T1000 (cell line): ENCODE results near the gene SPART.
"Not testable (repeated sequence)": the region's sequence is repeated elsewhere in the genome, so short reads cannot be mapped to it uniquely, and the experiment has no call there.

Experiments used
- DNase-seq: peaks from one replicate; lab custom pipeline; 2025; ENCODE audit warnings: mixed read lengths; lab: John Stamatoyannopoulos, UW

SPART gene

DNA sequence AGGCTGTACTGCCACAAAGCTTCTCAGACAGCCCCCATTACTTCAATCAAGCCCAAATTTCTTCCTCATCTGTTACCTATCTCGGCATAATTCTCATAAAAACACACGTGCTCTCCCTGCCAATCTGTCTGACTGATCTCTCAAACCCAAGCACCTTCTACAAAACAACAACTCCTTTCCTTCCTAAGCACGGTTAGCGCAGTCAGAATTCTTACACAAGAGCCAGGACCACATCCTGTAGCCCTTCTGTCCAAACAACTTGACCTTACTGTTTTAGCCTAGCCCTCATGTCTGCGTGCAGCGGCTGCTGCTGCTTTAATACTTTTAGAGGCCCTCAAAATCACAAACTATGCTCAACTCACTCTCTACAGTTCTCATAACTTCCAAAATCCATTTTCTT lies 26.4 kb downstream of the SPART start:
- DNase-seq: not testable (repeated sequence)

DNA sequence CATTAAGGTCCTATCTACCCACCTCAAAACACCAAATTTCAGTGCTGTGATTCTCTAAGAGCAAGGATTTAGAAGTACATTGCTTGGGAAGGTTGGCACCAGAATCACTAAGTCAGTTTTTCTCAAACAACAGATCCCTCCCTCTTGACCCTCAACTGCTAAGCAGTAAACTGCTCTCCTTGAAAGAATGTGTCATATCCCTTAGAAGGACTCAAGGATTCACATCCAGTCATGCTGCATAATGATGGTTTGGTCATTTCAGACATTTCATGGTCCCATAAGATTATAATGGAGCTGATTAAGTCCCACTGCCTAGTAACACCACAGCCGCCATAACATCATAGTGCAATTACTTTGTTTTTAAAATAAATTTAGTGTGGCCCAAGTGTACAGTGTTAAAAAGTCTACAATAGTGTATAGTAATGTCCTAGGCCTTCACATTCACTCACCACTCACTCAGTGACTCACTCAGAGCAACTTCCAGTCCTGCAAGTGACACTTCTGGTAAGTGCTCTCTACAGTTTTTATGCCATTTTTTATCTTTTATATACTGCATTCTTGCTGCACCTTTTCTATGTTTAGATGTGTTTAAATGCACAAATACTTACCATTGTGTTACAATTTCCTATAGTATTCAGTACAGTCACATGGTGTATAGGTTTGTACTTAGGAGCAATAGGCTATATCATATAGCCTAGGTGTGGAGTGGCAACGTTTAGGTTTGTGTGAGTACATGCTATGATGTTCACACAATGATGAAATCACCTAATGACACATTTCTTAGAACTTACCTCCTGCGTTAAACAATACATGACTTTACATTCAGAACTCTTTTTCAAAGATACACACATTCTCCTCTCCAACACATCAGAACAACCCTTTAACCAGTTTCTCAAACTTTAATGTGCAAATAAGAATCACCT lies 32.9 kb downstream of the SPART start:
- no peak for DNase-seq

DNA sequence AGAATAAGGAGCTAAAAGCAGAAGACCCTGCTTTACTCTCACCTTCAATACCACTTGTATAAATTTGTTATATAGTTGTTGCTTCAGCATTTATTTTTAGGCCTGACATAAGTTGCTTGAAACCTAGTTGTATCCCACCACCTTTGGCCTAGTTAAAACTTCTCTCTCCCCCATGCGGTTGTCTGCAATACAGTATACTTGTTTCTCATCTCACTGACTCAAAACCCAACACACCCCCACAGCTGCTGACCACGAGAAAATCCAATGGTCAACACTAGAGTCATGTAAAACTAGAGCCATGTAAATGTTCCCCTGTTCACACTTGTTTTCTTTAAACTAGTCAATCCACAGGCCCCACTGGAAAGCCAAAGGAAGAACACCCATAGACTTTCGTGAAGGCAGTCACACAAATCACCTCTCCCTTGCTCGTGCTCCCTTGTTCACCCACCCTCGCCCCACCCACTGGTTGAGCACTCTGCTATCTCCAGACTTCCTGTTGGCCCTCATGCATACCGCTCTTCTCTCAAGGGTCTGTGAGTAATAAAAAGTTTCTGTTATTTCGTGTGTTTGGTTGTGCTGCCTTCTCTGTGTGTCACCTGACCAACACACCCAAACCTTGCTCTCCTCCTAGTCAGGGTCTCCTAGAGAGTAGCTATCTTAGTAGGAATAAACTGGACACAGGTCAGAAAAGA lies 35.6 kb downstream of the SPART start:
- DNase-seq: no peak

DNA sequence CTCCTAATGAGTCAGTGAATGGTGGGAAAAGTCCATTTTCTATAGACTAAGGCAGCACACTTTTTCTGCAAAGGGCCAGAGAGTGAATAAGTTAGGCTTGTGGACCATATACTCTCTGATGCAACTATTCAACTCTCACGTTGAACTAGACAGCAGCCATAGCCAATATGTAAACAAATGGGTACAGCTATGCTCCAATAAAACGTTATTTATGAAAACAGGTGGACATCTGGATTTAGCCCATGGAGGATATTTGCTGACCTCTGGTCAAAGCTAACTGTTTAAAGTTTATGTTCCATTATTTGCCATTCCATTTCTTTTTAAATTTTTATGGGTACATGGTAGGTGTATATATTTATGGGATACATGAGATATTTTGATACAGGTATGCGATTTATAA lies 43.9 kb downstream of the SPART start:
- no peak for DNase-seq

DNA sequence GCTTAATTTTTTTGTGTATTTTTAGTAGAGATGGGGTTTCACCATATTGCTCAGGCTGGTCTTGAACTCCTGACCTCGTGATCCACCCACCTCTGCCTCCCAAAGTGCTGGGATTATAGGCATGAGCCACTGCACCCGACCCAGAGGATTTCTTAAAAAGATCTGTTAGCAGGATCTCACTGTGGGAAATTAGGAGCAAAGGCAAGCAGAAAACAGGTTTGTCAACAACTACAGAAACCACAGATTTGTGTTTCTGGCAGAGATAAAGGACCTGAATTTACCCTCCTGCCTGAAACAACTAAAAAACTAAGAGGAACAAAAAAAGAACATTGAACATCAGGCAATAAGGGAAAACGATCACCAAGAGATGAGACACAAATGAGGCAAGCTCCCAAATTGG lies 46.7 kb downstream of the SPART start:
- not testable (repeated sequence) for DNase-seq

DNA sequence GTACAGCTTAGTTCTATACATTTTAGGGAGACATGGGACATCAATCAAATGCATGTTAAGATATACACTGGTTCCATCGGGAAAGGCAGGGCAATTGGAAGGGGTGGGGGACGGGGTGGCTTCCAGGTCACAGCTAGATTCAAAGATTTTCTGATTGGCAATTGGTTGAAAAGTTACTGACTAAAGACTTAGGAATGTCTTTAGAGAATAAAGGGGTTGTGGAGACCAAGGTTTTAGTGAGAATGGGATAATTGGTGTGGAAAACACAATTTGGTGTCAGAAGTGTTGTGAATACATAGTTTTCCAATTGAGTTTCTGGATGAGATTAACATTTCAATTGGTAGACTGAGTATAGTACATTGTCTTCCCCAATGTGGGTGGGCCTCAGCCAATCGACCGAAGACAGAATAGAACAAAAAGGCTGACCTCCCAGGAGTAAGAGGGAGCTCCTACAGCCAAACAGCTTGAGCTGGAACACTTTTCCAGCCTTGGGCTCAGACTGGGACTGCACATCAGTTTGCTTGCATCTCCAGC lies 47.6 kb downstream of the SPART start:
- DNase-seq: no peak

DNA sequence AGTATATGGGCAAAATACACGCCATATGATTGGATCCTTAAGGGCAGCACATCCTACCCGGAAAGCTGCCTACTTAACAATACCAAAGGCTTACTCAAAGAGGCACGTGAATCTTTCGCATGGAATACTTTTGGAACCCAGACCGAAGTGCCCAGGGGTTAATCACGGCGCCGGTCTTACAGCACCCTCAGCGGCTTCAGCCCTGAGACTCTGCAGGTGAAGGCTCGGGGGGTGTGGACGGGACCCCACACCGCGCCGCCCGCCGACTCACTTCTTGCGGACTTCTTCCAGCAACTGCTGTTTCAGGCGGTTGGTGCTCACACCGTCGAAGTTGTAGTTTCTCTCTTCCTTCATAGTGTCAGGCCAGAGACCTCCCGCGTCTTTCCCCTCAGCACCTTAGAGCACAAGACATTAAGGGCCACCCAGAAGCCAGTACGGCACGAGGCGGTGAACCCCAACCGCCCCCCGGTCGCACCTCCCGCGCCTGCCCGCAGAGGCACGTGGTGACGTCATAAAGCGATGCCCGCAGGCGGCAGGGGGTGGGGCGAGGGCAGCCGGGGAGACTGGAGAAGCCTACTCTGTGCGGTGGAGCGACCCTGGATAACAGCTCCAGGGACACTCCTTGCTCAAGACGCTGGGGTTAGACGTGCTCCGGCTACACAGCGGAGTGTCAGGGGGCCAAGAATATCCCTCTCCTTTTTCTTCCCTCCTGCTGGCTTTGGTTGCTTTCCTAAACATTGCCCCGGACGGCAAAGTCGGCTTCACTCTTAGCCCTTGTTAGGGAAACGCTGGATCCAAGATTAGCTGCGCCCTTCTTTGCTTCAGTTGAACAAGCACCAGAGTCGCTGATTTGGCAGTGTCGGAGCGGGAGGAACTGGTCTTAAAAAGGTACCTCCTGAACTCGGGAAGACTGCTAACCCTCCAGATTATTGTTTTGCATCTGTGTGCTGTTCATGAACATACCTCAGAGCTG lies 48.5 kb downstream of the SPART start, which contains the start of gene CCDC169:
CCDC169 (minus strand) TSS at position 449 of the 973 bp plus-strand sequence; CDS start at position 354, 95 bp downstream.
- DNase-seq: peak; percentile 70

DNA sequence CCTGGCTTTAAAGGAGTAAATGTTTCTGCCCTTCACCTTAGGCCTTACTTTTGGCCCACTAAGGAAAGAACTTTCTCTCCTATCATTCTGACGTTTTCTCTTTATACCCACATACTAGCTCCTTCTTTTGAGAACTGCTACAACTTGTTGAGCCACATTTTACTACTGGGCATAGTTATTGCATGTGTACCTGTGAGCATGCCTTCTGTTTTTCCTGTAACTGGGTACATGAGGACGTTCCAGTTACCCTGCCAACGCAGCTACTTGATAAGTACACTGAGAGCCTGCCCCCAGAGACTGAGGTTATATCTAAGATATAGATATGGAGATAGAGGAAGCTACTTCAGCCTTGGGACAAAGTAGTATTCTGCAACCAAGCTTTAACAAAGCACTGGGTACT lies 52.1 kb downstream of the SPART start:
- no peak for DNase-seq

DNA sequence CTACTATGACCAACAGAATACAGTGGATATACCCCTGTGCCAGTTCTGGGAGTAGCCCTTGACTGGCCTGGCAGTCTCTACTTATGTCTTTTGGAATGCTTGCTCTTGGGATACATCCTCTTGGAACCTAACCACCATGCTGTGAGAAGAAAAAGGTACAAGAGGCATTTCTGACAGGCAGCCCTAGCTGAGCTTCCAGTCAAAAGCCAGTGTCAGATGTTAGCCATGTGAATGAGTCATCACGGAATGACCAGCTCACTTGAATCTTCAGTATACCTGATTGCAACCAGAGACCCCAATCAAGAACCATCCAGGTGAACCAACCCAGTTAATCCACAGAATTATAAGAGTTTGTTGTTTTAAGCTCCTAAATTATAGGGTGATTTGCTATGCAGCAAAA lies 52.7 kb downstream of the SPART start:
- no peak for DNase-seq

DNA sequence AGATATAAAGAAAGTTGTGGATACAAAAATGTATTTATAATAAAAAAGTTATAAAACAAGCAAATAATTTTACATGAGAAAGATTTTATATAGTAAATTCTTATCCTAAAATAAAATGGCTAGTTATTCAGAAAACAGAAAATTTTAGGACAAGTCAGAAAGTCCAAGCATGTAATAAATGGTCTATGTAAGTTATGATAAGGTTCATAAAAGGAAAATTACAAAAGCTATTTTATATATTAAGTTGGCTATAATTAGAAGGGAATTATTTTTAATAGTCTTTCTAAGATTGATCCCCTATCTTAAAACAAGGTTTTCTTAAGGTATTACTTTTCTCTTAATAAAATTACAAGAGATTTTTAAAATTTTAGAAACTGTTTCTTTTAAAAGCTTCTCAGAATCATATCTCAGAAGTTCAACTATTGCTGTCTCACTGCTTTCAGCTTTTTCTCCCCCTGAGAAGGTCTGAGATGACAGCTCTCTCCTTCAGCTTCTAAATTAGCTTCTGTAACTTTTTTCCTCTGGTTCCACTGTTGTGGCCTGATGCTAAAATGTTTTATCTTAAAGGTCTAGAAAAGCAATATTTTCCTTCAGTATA lies 57.3 kb downstream of the SPART start:
- no peak for DNase-seq

DNA sequence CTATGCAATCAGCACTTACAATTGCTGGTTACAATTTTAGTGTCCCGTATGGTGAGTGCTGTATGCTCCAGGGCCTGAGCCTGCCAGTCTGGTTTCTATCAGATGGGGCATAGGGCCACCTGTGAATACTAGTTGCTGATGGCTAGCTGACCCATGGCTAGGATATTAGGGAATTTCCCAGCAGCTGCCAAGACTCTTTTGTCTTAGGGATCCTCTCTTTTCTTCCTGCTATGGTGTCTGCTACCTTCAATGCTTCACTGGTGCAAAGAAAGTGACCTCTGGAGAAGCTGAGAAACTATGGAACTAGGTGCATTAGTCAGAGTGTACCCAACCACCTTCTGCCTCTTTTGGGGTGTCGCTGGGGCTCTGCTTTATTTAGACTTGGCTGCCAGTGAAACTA lies 60.2 kb downstream of the SPART start:
- DNase-seq: no peak

DNA sequence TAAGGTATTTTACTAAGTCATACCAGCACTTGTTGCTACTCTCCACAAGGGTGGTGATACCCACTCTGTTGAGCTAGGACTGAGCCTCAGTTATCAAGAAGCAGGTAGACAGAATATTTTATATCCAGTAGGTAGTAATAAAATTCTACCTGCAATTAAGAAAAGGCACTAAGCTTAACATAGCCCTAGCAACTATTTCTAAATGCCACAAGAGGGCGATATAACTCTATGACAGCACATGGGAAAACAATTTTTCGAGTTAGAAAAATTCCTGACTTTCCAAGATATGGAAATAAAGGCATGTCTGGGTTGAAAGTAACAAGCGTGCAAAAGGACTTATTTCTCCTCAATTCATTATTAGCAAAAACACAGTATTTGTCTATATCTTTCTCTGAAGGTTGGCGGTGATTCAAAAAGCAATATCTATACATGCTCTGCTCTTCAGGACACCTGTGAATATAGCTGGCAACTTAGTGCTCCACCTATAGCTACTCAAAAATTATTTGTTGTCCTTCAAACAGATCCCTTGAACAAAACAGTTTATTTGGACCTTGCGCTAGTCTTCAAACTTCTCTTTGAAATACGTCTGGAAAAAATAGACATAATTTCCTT lies 63.3 kb downstream of the SPART start:
- DNase-seq: no peak

DNA sequence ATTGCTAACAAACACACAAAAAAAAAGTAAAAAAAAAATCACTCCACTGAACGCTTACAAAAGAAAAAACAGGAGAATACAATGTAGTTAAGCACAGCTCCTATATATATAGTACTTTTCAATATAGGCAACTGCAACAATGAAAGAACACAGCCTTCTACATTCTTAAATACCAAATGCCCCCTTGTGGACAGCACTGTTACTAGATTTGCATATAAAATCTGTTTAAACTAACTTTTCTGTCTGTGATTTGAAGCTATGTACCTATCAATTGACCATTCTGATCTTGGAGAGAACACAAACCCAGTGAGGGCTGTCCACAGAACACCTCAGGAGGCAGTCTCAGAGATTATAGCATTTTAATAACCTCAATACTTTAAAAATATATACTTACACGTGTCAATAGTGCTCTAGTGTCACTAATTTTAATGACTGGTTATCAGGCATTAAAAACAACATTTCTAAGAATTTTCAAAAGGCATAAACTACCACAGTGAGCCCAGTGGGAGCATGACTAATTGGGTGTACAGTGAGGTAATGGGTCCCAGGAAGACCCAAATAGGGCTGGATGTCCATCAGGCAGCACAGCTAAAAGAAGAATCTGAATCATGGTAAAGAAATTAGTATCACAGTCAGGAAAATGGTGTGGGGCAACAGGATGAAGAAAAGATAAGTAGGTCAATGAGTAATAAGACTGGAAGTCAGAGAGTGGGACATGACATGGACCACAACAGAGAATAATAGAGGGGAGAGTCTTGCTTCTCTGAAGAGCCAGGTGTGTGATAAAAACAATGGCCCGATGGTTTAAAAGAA lies 70.8 kb downstream of the SPART start:
- no peak for DNase-seq

DNA sequence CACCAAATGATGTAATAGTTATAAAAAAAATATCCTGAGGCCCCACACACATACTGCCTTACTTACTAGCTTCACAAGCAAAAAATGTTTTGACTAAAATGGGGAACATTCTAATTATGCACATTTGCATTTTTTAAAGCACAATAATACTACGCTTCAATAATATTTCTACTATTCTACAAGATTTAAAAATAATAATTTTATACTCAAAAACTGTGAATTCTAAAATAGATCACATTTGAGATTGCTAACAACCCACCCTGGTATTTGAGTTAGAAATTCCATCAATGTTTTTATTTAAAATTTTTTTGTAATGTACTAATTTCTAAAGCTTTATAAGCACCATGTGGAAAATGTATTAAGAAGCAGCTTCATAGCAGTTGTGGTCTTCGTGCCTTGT lies 72.8 kb downstream of the SPART start:
- no peak for DNase-seq

DNA sequence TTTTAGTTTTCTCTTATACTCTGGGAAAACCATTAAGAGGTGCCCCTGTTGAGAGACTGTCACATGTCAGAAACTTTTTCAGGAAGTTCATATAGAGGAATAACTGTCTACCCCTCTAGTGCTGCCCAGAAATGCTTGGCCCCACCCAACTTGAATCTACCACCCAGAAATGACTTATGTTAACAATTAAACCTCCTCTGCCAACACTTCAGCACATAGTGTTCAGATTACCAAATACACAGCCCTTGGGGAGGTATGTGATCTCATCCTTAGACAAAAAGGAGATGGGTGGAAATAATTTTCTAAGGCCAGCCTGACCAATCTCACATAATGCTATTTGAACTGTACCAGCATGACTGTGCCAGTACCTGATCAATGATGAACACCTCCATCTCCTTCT lies 84.2 kb downstream of the SPART start:
- DNase-seq: no peak

DNA sequence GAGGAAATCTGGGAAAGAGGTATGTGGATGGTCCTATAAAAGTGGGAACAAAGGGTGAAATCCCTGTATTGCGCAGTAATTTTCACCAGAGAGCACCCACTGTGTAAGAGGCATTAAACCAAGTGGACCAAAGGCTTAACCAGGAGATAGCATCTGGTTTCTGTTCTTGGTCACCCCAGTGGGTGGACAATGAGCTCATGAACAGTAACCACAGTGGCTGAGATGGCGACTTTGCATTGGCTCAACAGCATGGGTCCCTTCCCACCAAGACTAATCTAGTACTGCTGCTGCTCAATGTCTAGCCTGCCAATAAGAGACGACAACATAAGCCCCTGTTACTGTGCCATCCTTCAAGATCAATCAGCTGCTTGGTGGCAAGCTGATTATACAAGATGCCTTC lies 85.2 kb downstream of the SPART start:
- no peak for DNase-seq

DNA sequence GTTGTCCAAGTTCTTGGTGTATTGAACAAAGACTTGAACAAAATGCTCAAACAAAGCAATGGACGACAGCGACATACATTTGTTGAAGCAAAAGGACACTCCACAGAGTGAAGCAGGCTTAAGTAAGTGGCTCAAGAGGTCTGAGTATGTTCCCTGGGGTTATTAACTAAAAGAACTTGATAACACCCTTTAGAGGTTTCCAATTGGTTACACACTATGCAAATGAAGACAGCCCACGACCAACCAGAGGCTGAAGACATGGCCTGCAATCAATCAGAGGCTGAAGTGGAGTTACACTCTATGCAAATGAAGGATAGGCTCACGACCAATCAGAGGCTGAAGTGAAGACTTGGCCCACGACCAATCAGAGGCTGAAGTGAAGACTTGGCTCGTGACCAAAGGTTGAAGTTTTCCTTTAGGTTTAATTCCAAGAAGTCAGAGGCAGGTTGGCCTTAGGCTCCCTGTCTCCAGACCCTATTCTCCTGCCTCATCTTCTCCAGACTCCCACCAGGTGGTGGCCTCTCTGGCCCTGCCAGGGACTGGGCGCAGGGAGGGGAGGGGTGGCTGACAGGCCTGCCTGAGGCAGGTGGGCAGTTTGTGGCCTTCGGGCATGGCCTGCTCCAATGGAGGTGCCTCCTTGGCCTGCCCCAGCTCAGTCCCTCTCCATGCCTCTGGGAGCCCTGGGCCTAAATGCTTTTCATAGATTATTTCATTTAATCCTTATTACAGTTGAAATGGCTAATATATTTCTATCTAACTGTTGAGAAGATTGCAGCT lies 86.6 kb downstream of the SPART start:
- no peak for DNase-seq

DNA sequence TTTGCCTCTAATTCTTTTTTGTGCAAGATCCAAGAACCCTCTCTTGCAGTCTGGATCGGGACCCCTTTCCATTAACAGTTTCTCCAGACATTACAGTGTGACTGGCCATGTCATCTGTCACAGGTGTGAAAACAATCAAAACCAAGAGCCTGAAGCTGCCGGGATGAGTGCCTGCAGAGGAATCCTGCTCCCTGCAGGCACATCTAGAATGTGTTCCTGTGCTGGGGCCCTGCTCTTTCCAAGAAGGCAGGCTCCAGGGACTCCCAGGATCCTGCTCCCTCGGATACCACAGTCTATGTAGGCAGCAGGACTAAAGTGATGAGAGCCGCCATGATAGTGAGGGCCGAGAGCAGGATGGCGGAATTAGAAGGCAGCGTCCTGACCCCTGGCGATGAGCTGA lies 87.4 kb downstream of the SPART start:
- no peak for DNase-seq
